Subcutaneous abdominal adipose tissue (tissue), 5 donors: ENCODE measurements around the gene FARP1.

Experiments
- H3K27ac ChIP-seq: one replicate; pipeline ENCODE4 v1.7.0; 2013; ENCODE audit warnings: low read depth, mild to moderate bottlenecking, inconsistent platforms, low read length, moderate library complexity
- H3K27me3 ChIP-seq, 5 donors: one replicate each; pipeline ENCODE4 v1.7.0; 2013; ENCODE audit warnings: low read length in 5 of 5, inconsistent platforms in 1 of 5; ENCODE audit not compliant: control insufficient read depth in 5 of 5, insufficient read depth in 4 of 5
- H3K36me3 ChIP-seq, 5 donors: one replicate each; pipeline ENCODE4 v1.7.0; 2013; ENCODE audit warnings: low read length in 5 of 5; ENCODE audit not compliant: control insufficient read depth in 5 of 5, insufficient read depth in 5 of 5
- H3K4me1 ChIP-seq, 5 donors: one replicate each; pipeline ENCODE4 v1.7.0; 2013; ENCODE audit warnings: low read length in 5 of 5, mild to moderate bottlenecking in 3 of 5, moderate library complexity in 1 of 5; ENCODE audit not compliant: control insufficient read depth in 5 of 5, insufficient read depth in 5 of 5
- H3K4me3 ChIP-seq, 5 donors: one replicate each; pipeline ENCODE4 v1.7.0; 2013; ENCODE audit warnings: low read length in 5 of 5, low read depth in 1 of 5
- H3K9ac ChIP-seq, 5 donors: one replicate each; pipeline ENCODE4 v1.7.0; 2013; ENCODE audit warnings: low read length in 5 of 5, mild to moderate bottlenecking in 4 of 5, moderate library complexity in 3 of 5
- H3K9me3 ChIP-seq, 5 donors: one replicate each; pipeline ENCODE4 v1.7.0; 2013; ENCODE audit warnings: low read length in 5 of 5; ENCODE audit not compliant: control insufficient read depth in 5 of 5
- donor health status: healthy.
- donor health status: healthy.
- donor health status: healthy.
- donor health status: healthy.
- donor health status: healthy.

The FARP1 gene

GRCh38 chr13:98308086-98308911 is 165.4 kb downstream of the FARP1 start:
- Histone ChIP-seq H3K27me3 (no peaks in the 10 kb centered on the region), H3K9me3 (peaks cover 0 to 2% (median 0%) of the 10 kb centered on the region in 5 donors), H3K27ac (peak overlapping the region; percentile 14), H3K9ac (no peak overlapping the region), H3K4me1 (peaks cover 0 to 34% (median 2%) of the 10 kb centered on the region in 5 donors), H3K4me3 (peak overlapping the region in 1 of 5 donors; percentile 3), H3K36me3 (no peaks in the 10 kb centered on the region)

DNA sequence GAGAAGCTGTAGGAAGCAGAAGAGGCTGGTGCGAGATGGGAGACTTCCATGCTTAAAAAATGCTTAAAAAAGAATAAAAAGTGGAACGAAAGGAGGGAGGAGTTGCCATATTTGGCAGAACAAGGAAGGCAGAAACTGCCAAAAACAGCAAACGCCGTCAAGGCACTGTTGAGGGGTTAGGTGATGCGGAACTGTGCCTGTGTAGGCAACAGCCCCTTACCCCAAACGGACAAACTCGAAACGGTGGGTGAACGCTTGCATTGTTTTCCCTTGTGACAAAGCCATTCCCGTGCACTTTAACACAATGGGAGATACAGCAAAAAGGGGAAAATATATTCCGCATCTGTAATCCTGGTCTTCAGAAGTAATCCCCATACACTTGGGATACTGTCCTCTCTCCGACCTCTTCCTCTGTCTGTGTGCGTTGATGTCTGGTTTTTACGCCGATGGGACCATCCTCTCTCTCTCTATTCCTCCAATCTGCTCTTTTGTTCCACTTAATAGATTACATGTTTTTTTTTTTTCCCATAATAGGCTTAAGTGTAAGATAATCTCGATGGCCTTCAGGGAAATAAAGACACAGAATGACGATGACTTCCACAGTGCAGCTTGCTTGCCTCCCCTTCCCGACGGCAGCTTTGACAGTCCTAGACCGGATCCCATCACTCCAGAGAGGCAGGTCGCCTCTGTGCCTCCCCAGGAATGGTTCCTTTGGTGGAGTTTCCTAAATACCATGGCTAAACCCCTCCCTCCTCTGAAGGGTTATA is 166.9 kb downstream of the FARP1 start:
- Histone ChIP-seq H3K4me1 (peaks cover 0 to 34% (median 2%) of the 10 kb centered on the region in 5 donors), H3K9ac (no peak overlapping the region), H3K9me3 (peaks cover 0 to 2% (median 0%) of the 10 kb centered on the region in 5 donors), H3K36me3 (no peaks in the 10 kb centered on the region), H3K27ac (no peak overlapping the region), H3K27me3 (no peaks in the 10 kb centered on the region), H3K4me3 (no peak overlapping the region)

- no peak overlapping the region for H3K27ac ChIP-seq
- H3K4me3 ChIP-seq, result no peak overlapping the region
- H3K4me1 ChIP-seq, result peaks cover 0 to 40% (median 2%) of the 10 kb centered on the region in 5 donors
- no peaks in the 10 kb centered on the region for H3K36me3 ChIP-seq
- peaks cover 0 to 2% (median 0%) of the 10 kb centered on the region in 5 donors for H3K9me3 ChIP-seq
- H3K27me3 ChIP-seq, result no peaks in the 10 kb centered on the region
- no peak overlapping the region for H3K9ac ChIP-seq
Observed at GRCh38 chr13:98310485-98311199, 167.7 kb downstream of the FARP1 start.

DNA sequence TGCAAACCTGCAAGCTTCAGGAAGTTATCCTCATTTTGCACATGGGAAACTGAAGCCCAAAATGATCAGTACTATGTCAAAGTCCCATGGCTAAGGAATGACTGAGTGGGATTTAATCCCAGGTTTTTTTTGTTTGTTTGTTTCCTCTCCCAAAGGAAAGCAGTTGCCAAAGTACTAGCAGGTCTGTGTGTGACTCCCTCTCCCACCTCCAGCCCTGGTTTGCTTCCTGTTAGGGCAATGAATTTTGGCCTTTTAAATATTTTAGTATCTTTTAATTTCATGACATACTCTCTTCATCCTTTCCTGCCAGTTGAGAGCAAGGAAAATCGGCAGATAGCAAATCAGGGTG is 168.3 kb downstream of the FARP1 start:
- Histone ChIP-seq H3K9ac (no peak overlapping the region), H3K36me3 (no peaks in the 10 kb centered on the region), H3K27me3 (no peaks in the 10 kb centered on the region), H3K4me1 (peaks cover 0 to 46% (median 2%) of the 10 kb centered on the region in 5 donors), H3K9me3 (no peaks in the 10 kb centered on the region), H3K4me3 (no peak overlapping the region), H3K27ac (no peak overlapping the region)

GRCh38 chr13:98312606-98313005 is 169.7 kb downstream of the FARP1 start:
- Histone ChIP-seq H3K4me3 (no peak overlapping the region), H3K36me3 (no peaks in the 10 kb centered on the region), H3K4me1 (peaks cover 0 to 45% (median 2%) of the 10 kb centered on the region in 5 donors), H3K27me3 (no peaks in the 10 kb centered on the region), H3K27ac (no peak overlapping the region), H3K9ac (no peak overlapping the region), H3K9me3 (no peaks in the 10 kb centered on the region)

DNA sequence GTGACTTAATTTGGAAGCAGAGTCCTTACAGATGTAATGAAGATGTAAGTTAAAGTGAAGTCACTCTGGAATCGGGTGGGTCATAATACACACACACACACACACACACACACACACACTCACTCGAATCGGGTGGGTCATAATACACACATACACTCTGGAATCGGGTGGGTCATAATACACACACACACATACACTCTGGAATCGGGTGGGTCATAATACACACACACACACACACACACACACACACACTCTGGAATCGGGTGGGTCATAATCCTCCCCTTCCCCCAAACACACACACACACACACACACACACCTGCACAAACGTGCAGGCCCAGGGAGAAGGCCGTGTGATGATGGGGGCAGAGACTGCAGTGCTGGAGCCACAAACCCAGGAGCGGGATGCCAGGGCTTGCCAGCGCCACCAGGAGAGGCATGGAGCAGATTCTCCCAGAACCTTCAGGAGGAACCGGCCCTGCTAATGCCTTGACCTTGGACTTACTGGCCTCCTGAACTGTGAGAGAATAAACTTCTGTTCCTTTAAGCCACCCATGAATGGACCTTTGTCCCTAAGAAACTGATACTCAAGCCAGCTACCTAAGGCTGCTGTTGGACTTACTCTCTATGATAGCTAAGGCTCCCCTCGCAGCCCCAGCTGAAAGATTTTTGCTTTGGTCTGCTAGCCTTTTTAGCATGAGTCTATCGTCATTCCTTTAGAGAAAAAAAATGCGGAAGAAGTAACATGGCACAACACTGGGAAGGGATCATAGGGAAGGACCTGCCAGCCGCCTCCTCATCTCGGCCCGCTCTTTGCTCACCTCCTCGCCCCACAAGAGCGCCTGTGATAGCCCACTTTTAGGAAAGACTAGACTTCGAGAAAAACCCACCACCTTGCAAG is 170.4 kb downstream of the FARP1 start:
- no peak overlapping the region for H3K9ac ChIP-seq
- peaks cover 0 to 41% (median 1%) of the 10 kb centered on the region in 5 donors for H3K4me1 ChIP-seq
- H3K27ac ChIP-seq, result no peak overlapping the region
- no peaks in the 10 kb centered on the region for H3K36me3 ChIP-seq
- H3K4me3 ChIP-seq, result no peak overlapping the region
- no peaks in the 10 kb centered on the region for H3K27me3 ChIP-seq
- no peaks in the 10 kb centered on the region for H3K9me3 ChIP-seq

- no peak overlapping the region for H3K27ac ChIP-seq
- H3K36me3 ChIP-seq, result no peaks in the 10 kb centered on the region
- no peak overlapping the region for H3K9ac ChIP-seq
- no peak overlapping the region for H3K4me3 ChIP-seq
- peaks cover 0 to 37% (median 0%) of the 10 kb centered on the region in 5 donors for H3K4me1 ChIP-seq
- H3K27me3 ChIP-seq, result no peaks in the 10 kb centered on the region
- H3K9me3 ChIP-seq, result no peaks in the 10 kb centered on the region
Observed at GRCh38 chr13:98313922-98314292, 171.0 kb downstream of the FARP1 start.

DNA sequence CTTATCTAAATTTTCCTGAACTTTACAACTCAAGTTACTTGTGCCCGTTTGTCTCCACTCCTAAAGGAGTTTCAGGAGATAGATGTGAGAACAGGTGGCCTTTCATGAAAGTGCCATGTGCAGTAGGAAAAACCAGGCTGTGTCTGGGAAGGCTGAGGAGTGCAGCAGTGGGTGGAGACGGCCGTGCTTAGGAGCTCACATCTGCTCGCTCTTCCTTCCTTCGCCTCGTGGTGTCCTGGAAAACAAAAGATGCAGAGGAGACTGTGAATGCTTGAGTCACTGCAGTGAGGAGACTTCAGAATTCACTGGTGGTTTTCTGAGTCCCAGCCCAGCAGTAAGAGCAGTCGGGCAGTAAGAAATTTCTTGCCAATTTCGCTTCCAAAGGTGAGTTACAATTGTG is 172.6 kb downstream of the FARP1 start:
- Histone ChIP-seq H3K9ac (no peak overlapping the region), H3K4me3 (no peak overlapping the region), H3K27me3 (no peaks in the 10 kb centered on the region), H3K36me3 (no peaks in the 10 kb centered on the region), H3K9me3 (no peaks in the 10 kb centered on the region), H3K4me1 (peaks cover 0 to 27% (median 0%) of the 10 kb centered on the region in 5 donors), H3K27ac (no peak overlapping the region)

GRCh38 chr13:98315902-98316301 is 173.0 kb downstream of the FARP1 start:
- no peak overlapping the region for H3K4me3 ChIP-seq
- H3K27me3 ChIP-seq, result no peaks in the 10 kb centered on the region
- H3K4me1 ChIP-seq, result peaks cover 0 to 23% (median 0%) of the 10 kb centered on the region in 5 donors
- H3K9me3 ChIP-seq, result no peaks in the 10 kb centered on the region
- no peak overlapping the region for H3K27ac ChIP-seq
- no peak overlapping the region for H3K9ac ChIP-seq
- no peaks in the 10 kb centered on the region for H3K36me3 ChIP-seq
